Trophoblast cell (in vitro differentiated cells and primary cell): ENCODE results near the gene LYPD3.

ENCODE experiments used
- DNase-seq, 2 donors: peaks; one replicate each; pipeline ENCODE4 v3.0.0-alpha.2; 2016
- H2AFZ ChIP-seq: 2 replicates; pipeline ENCODE4 v1.6.1; 2013; ENCODE audit warnings: low read length, moderate library complexity, mild to moderate bottlenecking; ENCODE audit not compliant: insufficient read depth, poor library complexity
- H2AK5ac ChIP-seq: 2 replicates; pipeline ENCODE4 v1.6.1; 2013; ENCODE audit warnings: mild to moderate bottlenecking, low read length
- H2BK120ac ChIP-seq: 2 replicates; pipeline ENCODE4 v1.6.1; 2013; ENCODE audit warnings: low read length, mild to moderate bottlenecking, moderate library complexity; ENCODE audit not compliant: insufficient read depth, poor library complexity
- H2BK12ac ChIP-seq: 2 replicates; pipeline ENCODE4 v1.6.1; 2013; ENCODE audit warnings: mild to moderate bottlenecking, low read length, moderate library complexity
- H2BK5ac ChIP-seq: 2 replicates; pipeline ENCODE4 v1.6.1; 2013; ENCODE audit warnings: low read length, low read depth, moderate library complexity, mild to moderate bottlenecking; ENCODE audit not compliant: poor library complexity
- H3K14ac ChIP-seq: 2 replicates; pipeline ENCODE4 v1.6.1; 2013; ENCODE audit warnings: mild to moderate bottlenecking, low read length
- H3K18ac ChIP-seq: 2 replicates; pipeline ENCODE4 v1.6.1; 2013; ENCODE audit warnings: mild to moderate bottlenecking, low read length
- H3K23ac ChIP-seq: 2 replicates; pipeline ENCODE4 v1.6.1; 2013; ENCODE audit warnings: low read length
- H3K27ac ChIP-seq: 2 replicates; pipeline ENCODE4 v1.5.1; 2013; ENCODE audit warnings: low read depth, mild to moderate bottlenecking, inconsistent platforms, low read length, moderate library complexity
- H3K27me3 ChIP-seq: 2 replicates; pipeline ENCODE4 v1.6.1; 2013; ENCODE audit warnings: inconsistent platforms, mild to moderate bottlenecking, low read length, moderate library complexity; ENCODE audit not compliant: insufficient read depth
- H3K36me3 ChIP-seq, 2 experiments: 1 replicate in 1 of 2; 2 replicates in 1 of 2; pipeline ENCODE4 v1.6.1; 2013; ENCODE audit warnings: low read length in 2 of 2, mild to moderate bottlenecking in 2 of 2, moderate library complexity in 1 of 2; ENCODE audit not compliant: insufficient read depth in 2 of 2, control insufficient read depth in 1 of 2
- H3K4ac ChIP-seq: 2 replicates; pipeline ENCODE4 v1.6.1; 2013; ENCODE audit warnings: low read depth, mild to moderate bottlenecking, low read length, moderate library complexity
- H3K4me1 ChIP-seq, 2 experiments: 1 replicate in 1 of 2; 2 replicates in 1 of 2; pipeline ENCODE4 v1.6.1; 2013; ENCODE audit warnings: low read length in 2 of 2, mild to moderate bottlenecking in 2 of 2, moderate library complexity in 1 of 2; ENCODE audit not compliant: insufficient read depth in 2 of 2, control insufficient read depth in 1 of 2
- H3K4me2 ChIP-seq: 2 replicates; pipeline ENCODE4 v1.6.1; 2013; ENCODE audit warnings: inconsistent platforms, mild to moderate bottlenecking, low read length, moderate library complexity
- H3K4me3 ChIP-seq: 2 replicates; pipeline ENCODE4 v1.5.1; 2013; ENCODE audit warnings: mild to moderate bottlenecking, low read depth, low read length, inconsistent platforms
- H3K79me1 ChIP-seq: one replicate; pipeline ENCODE4 v1.6.1; 2013; ENCODE audit warnings: low read length
- H3K79me2 ChIP-seq: 2 replicates; pipeline ENCODE4 v1.6.1; 2013; ENCODE audit warnings: low read length, mild to moderate bottlenecking; ENCODE audit not compliant: control insufficient read depth, insufficient read depth, poor library complexity
- H3K9ac ChIP-seq: 2 replicates; pipeline ENCODE4 v1.6.1; 2013; ENCODE audit warnings: mild to moderate bottlenecking, low read length
- H3K9me3 ChIP-seq: 2 replicates; pipeline ENCODE4 v1.6.1; 2013; ENCODE audit warnings: low read depth, mild to moderate bottlenecking, control low read depth, inconsistent platforms, low read length; ENCODE audit not compliant: insufficient read depth
- H4K12ac ChIP-seq: 2 replicates; pipeline ENCODE4 v1.6.1; 2013; ENCODE audit warnings: low read depth, mild to moderate bottlenecking, low read length, moderate library complexity
- H4K8ac ChIP-seq: 2 replicates; pipeline ENCODE4 v1.6.1; 2013; ENCODE audit warnings: low read depth, mild to moderate bottlenecking, low read length, moderate library complexity
- H4K91ac ChIP-seq: one replicate; pipeline ENCODE4 v1.6.1; 2013; ENCODE audit warnings: low read depth, mild to moderate bottlenecking, low read length, moderate library complexity
- WGBS: extraction: QIAGEN DNeasy Blood & Tissue Kit; methylation state at CpG from one replicate; pipeline ENCODE4 v1.1.7; 2013; ENCODE audit warnings: missing lambda C conversion rate; ENCODE audit not compliant: insufficient read length, insufficient coverage; ENCODE audit errors: extremely low coverage; 5-methylcytosine and 5-hydroxymethylcytosine counted together

Gene LYPD3

DNA sequence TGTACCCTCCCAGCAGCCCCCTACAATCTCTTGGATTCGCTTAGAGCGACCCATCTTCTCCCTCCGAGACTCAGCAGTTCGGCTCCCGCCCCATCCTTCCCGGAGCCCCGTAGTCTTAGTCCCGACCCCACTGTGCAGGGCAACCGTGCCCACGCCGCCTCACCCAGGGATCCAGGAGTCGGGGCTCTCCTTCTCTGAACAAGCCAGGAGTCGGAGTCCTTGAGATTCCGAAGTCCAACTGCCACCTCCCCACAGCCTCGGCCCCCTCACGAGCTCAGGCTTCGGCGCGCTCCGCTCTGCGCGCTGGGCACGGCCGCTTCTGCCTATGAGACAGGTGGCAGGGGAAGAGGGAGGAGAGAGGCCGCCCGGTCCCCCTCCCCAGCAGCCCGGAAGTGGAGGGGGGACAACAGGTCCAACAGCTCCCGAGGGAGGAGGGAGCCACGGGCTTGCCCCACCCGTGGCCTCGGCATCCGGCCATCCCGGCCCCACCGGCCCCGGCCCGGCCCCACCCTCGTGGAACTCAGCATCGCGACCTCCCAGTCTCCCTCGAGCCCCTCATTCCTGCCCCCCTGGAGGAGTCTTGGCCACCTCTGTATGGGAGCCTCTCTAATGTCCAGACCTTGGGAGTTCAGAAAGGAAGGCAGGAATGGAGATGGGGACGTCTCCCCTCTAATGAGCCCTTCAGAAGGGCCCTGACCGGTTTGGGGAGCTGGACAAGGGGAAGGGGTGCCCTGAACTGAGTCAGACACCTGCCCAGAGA lies 39.2 kb upstream of the LYPD3 start, which contains the start of gene PHLDB3:
Gene PHLDB3, minus strand, starts transcription at position 321 of the 760 bp plus-strand sequence. CDS start 628 bp downstream, outside the sequence.
- Histone ChIP-seq H3K4me3 (peak within 1 kb of the TSS; percentile 67), H4K91ac (peak within 1 kb of the TSS; percentile 84), H4K12ac (peak within 1 kb of the TSS; percentile 89), H2BK12ac (peak within 1 kb of the TSS; percentile 85), H4K8ac (peak within 1 kb of the TSS; percentile 87), H3K9me3 (no peaks in the 10 kb centered on the region), H2BK5ac (peak within 1 kb of the TSS; percentile 81), H3K14ac (peak within 1 kb of the TSS; percentile 87), H3K4ac (peak within 1 kb of the TSS; percentile 71), H3K4me2 (peak within 1 kb of the TSS; percentile 96), H2AK5ac (peak within 1 kb of the TSS; percentile 24), H3K23ac (no peak within 1 kb of the TSS), H3K27ac (peak within 1 kb of the TSS; percentile 45), H3K4me1 (peaks cover 10% of the 10 kb centered on the region in 2 experiments), H3K79me2 (peaks cover 5% of the 10 kb centered on the region), H3K18ac (peak within 1 kb of the TSS; percentile 89), H3K9ac (peak within 1 kb of the TSS; percentile 3), H2AFZ (peak within 1 kb of the TSS; percentile 93), H3K79me1 (peaks cover 12% of the 10 kb centered on the region), H3K36me3 (peaks cover 7 to 9% of the 10 kb centered on the region in 2 experiments), H2BK120ac (peak within 1 kb of the TSS; percentile 84), H3K27me3 (no peaks in the 10 kb centered on the region)
- DNase-seq: peak in 1 of 2 donors; percentile 39
- no CpG with 5 or more reads among the region's 42 CpGs for WGBS

DNA sequence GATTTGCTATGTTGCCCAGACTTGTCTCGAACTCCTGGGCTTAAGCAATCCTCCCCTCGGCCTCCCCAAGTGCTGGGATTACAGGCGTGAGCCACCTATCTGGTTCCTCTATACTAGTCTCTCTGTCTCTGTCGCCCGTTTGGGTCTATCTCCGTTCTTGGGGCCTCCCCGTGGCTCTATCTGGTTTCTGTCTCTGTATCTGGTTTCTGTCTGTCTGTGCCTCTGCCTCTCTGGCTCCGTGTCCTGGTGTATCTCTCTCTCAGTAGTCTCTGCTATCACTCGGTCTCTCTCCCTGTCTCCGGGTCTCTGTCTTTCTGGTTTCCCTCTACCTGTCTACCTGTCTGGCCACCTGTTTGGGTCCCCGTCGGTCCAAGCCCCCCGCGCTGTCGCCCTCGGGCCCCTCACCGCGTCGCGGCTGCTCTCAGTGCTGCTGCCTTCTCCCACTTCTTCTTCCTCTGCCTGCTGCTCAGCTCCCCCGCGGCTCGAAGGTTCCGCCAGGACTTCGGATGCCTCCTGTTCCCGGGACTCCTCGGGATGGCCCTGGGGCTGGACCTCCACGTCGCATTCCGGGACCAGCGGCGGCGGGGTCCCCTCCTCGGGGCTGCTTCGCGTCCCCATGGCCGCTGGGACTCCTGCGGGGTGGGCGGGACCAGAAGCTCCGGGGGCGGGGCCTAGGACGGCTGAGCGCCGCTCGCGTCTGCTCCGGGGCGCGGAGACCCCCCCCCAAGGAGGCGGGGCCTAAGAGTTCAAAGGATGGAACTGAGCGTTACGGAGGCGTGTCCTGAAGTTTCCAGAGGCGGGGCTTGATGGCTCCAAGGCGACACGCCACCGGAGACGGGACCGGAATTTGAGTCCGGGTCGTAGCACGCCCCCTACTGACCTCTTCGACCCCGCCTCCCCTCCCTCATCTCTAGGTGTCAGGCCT lies 38.4 kb upstream of the LYPD3 start:
- peak overlapping the region; percentile 96 for H3K4me2 ChIP-seq
- peak overlapping the region; percentile 36 for H3K27ac ChIP-seq
- no peaks in the 10 kb centered on the region for H3K9me3 ChIP-seq
- DNase-seq: peak; percentile 90 to 96
- H4K12ac ChIP-seq: peak overlapping the region; percentile 89
- H2AK5ac ChIP-seq: no peak overlapping the region
- peaks cover 10% of the 10 kb centered on the region in 2 experiments for H3K4me1 ChIP-seq
- no peak overlapping the region for H3K23ac ChIP-seq
- no CpG with 5 or more reads among the region's 64 CpGs for WGBS
- H3K36me3 ChIP-seq: peaks cover 8 to 9% of the 10 kb centered on the region in 2 experiments
- H3K79me1 ChIP-seq: peaks cover 12% of the 10 kb centered on the region
- H3K18ac ChIP-seq: peak overlapping the region; percentile 89
- H3K4ac ChIP-seq: peak overlapping the region; percentile 71
- peaks cover 5% of the 10 kb centered on the region for H3K79me2 ChIP-seq
- peak overlapping the region; percentile 87 for H4K8ac ChIP-seq
- peak overlapping the region; percentile 87 for H3K14ac ChIP-seq
- no peaks in the 10 kb centered on the region for H3K27me3 ChIP-seq
- peak overlapping the region; percentile 81 for H2BK5ac ChIP-seq
- H2BK120ac ChIP-seq: peak overlapping the region; percentile 84
- no peak overlapping the region for H3K9ac ChIP-seq
- peak overlapping the region; percentile 84 for H4K91ac ChIP-seq
- peak overlapping the region; percentile 67 for H3K4me3 ChIP-seq
- peak overlapping the region; percentile 85 for H2BK12ac ChIP-seq
- peak overlapping the region; percentile 93 for H2AFZ ChIP-seq

DNA sequence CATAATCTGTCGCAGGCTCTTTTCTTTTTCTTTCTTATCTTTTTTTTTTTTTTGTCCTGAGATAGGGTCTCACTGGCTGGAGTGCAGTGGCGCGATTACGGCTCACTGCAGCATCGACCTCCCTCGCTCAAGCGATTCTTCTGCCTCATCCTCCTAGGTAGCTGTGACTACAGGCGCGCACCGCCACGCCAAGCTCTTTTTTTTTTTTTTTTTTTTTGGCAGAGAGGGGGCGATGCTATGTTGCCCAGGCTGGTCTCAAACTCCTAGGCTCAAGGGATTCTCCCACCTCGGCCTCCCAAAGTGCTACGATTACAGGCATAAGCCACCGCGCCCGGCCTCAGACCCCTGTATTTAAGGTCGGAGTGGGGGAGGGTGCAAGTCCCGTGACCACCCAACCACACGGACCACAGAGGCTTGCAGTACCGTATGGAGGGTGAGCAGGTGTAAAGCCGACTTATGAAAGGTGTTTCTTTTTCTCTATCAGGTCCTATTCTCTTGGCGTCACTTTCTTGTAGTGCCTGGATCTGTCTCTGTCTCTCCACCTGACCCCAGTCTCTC lies 37.1 kb upstream of the LYPD3 start:
- no peak overlapping the region for H3K18ac ChIP-seq
- H3K14ac ChIP-seq: no peak overlapping the region
- H2BK5ac ChIP-seq: no peak overlapping the region
- H3K27me3 ChIP-seq: no peaks in the 10 kb centered on the region
- H2AFZ ChIP-seq: no peak overlapping the region
- no peak overlapping the region for H4K8ac ChIP-seq
- H3K9me3 ChIP-seq: no peaks in the 10 kb centered on the region
- H4K12ac ChIP-seq: no peak overlapping the region
- H3K27ac ChIP-seq: no peak overlapping the region
- H2BK12ac ChIP-seq: no peak overlapping the region
- H3K79me1 ChIP-seq: peaks cover 12% of the 10 kb centered on the region
- WGBS: no CpG with 5 or more reads among the region's 23 CpGs
- H3K4ac ChIP-seq: no peak overlapping the region
- no peak overlapping the region for H3K9ac ChIP-seq
- H3K36me3 ChIP-seq: peaks cover 5 to 11% of the 10 kb centered on the region in 2 experiments
- H2AK5ac ChIP-seq: no peak overlapping the region
- H2BK120ac ChIP-seq: no peak overlapping the region
- H3K4me1 ChIP-seq: peaks cover 10% of the 10 kb centered on the region in 2 experiments
- H3K4me2 ChIP-seq: no peak overlapping the region
- H3K4me3 ChIP-seq: no peak overlapping the region
- no peak for DNase-seq
- H3K23ac ChIP-seq: no peak overlapping the region
- H3K79me2 ChIP-seq: peaks cover 5% of the 10 kb centered on the region
- no peak overlapping the region for H4K91ac ChIP-seq
